Hepatocyte (in vitro differentiated cells): Measurements from ENCODE around the gene USP24. TPM values are rescaled to one million over a fixed set of nuclear protein-coding genes. Genes with fewer than 3 reads are reported as not detected.

ENCODE experiments used
- DNase-seq: peaks from one replicate; pipeline ENCODE4 v3.0.0-alpha.2; 2016; ENCODE audit warnings: low spot score
- H2AFZ ChIP-seq: fragments of 200-600 bp; sonication (generic); 2 replicates; pipeline ENCODE4 v1.6.0; 2016; ENCODE audit warnings: antibody characterized with exemption, mild to moderate bottlenecking
- H3K27ac ChIP-seq: fragments of 200-600 bp; sonication (generic); 2 replicates; pipeline ENCODE4 v1.5.1; 2016; ENCODE audit warnings: mild to moderate bottlenecking
- H3K27me3 ChIP-seq: fragments of 200-600 bp; sonication (generic); 2 replicates; pipeline ENCODE4 v1.6.1; 2016
- H3K36me3 ChIP-seq: fragments of 200-600 bp; sonication (generic); replicated peaks from 2 replicates; pipeline ENCODE4 v1.5.1; 2016; ENCODE audit warnings: low read depth; ENCODE audit not compliant: insufficient read depth
- H3K4me1 ChIP-seq: fragments of 200-600 bp; sonication (generic); 2 replicates; pipeline ENCODE4 v1.5.1; 2016; ENCODE audit warnings: mild to moderate bottlenecking, moderate library complexity; ENCODE audit not compliant: insufficient read depth
- H3K4me2 ChIP-seq: fragments of 200-600 bp; sonication (generic); 2 replicates; pipeline ENCODE4 v1.6.0; 2016
- H3K4me3 ChIP-seq: fragments of 200-600 bp; sonication (generic); 2 replicates; pipeline ENCODE4 v1.5.1; 2016; ENCODE audit warnings: mild to moderate bottlenecking
- H3K79me2 ChIP-seq: fragments of 200-600 bp; sonication (generic); 2 replicates; pipeline ENCODE4 v1.6.0; 2017; ENCODE audit warnings: mild to moderate bottlenecking
- H3K9me2 ChIP-seq: fragments of 200-600 bp; sonication (generic); replicated peaks from 2 replicates; pipeline ENCODE4 v1.6.0; 2017; ENCODE audit warnings: mild to moderate bottlenecking; ENCODE audit not compliant: insufficient read depth
- H3K9me3 ChIP-seq: fragments of 200-600 bp; sonication (generic); 2 replicates; pipeline ENCODE4 v1.5.1; 2016; ENCODE audit warnings: low read depth, mild to moderate bottlenecking
- H4K20me1 ChIP-seq: fragments of 200-600 bp; sonication (generic); 2 replicates; pipeline ENCODE4 v1.6.0; 2016; ENCODE audit warnings: mild to moderate bottlenecking; ENCODE audit not compliant: insufficient read depth, poor library complexity, severe bottlenecking
- CTCF ChIP-seq: fragments of 200-600 bp; sonication (generic); IDR thresholded peaks from 2 replicates; pipeline ENCODE4 v1.5.1; 2016; ENCODE audit warnings: antibody characterized with exemption, mild to moderate bottlenecking; ENCODE audit not compliant: poor library complexity
- EZH2 ChIP-seq: fragments of 200-600 bp; sonication (generic); IDR thresholded peaks from 2 replicates; pipeline ENCODE4 v1.6.1; 2016; ENCODE audit warnings: antibody characterized with exemption, mild to moderate bottlenecking, borderline replicate concordance
- EZH2phosphoT487 ChIP-seq: fragments of 200-600 bp; sonication (generic); IDR thresholded peaks from one replicate; pipeline ENCODE4 v1.6.1; 2018; ENCODE audit warnings: antibody characterized with exemption, mild to moderate bottlenecking, low read depth, moderate library complexity; ENCODE audit not compliant: unreplicated experiment, severe bottlenecking
- WGBS: methylation state at CpG from one replicate; pipeline ENCODE4 v1.1.6; 2016; ENCODE audit warnings: low lambda C conversion rate; ENCODE audit errors: missing lambda C conversion rate; 5-methylcytosine and 5-hydroxymethylcytosine counted together
- polyA plus RNA-seq: library from polyadenylated mRNA; unstranded; fragments of >200 nt; fragmentation: Nextera tagmentation; extraction: Ambion mirVana; gene quantifications from 2 replicates; pipeline ENCODE4 v1.2.1, GENCODE V29; 2016
- total RNA-seq: library from RNA; depleted of rRNA; stranded (reverse); fragments of >200 nt; gene quantifications from 2 replicates; pipeline ENCODE4 v1.2.3, GENCODE V29; 2014

The USP24 gene
- total and polyA plus RNA-seq, 2 experiments from 2014 or later, result 9.3 to 41.9 TPM

- Histone ChIP-seq H3K4me2 (no peak overlapping the region), H3K9me3 (no peaks in the 10 kb centered on the region), H3K4me3 (no peak overlapping the region), H3K4me1 (peaks cover 4% of the 10 kb centered on the region), H3K79me2 (no peaks in the 10 kb centered on the region), H3K27me3 (no peaks in the 10 kb centered on the region), H4K20me1 (no peaks in the 10 kb centered on the region), H3K36me3 (no peaks in the 10 kb centered on the region), H2AFZ (no peak overlapping the region), H3K27ac (no peak overlapping the region), H3K9me2 (no peaks in the 10 kb centered on the region)
- DNase-seq, result no peak
- TF ChIP-seq CTCF, result no peak
- TF ChIP-seq EZH2phosphoT487, result no peak
- TF ChIP-seq EZH2, result no peak
- WGBS, result 52% methylated on average over 4 of the region's 4 CpGs
These were observed 20.6 kb upstream of the USP24 start for GRCh38 chr1:55235722-55236121.

- TF ChIP-seq EZH2phosphoT487, result no peak
- no peak for TF ChIP-seq CTCF
- TF ChIP-seq EZH2, result no peak
- no peaks in the 10 kb centered on the region for H3K9me2 ChIP-seq
- 97% methylated on average over 3 of the region's 3 CpGs for WGBS
- H3K4me2 ChIP-seq, result peak overlapping the region; percentile 27
- H3K27me3 ChIP-seq, result no peaks in the 10 kb centered on the region
- no peaks in the 10 kb centered on the region for H3K9me3 ChIP-seq
- H3K4me3 ChIP-seq, result no peak overlapping the region
- peak overlapping the region; percentile 69 for H3K27ac ChIP-seq
- no peak overlapping the region for H2AFZ ChIP-seq
- H3K79me2 ChIP-seq, result no peaks in the 10 kb centered on the region
- no peaks in the 10 kb centered on the region for H4K20me1 ChIP-seq
- H3K36me3 ChIP-seq, result no peaks in the 10 kb centered on the region
- peaks cover 4% of the 10 kb centered on the region for H3K4me1 ChIP-seq
- no peak for DNase-seq
These were observed 18.9 kb upstream of the USP24 start for GRCh38 chr1:55234016-55234415.

GRCh38 chr1:55233145-55233777, 18.1 kb upstream of the USP24 start:
- Histone ChIP-seq H3K27me3 (no peaks in the 10 kb centered on the region), H3K9me2 (no peaks in the 10 kb centered on the region), H3K79me2 (no peaks in the 10 kb centered on the region), H4K20me1 (no peaks in the 10 kb centered on the region), H3K4me2 (peak overlapping the region; percentile 52), H3K9me3 (no peaks in the 10 kb centered on the region), H3K27ac (peak overlapping the region; percentile 69), H2AFZ (no peak overlapping the region), H3K4me1 (peaks cover 4% of the 10 kb centered on the region), H3K36me3 (no peaks in the 10 kb centered on the region), H3K4me3 (no peak overlapping the region)
- no peak for TF ChIP-seq CTCF
- TF ChIP-seq EZH2, result no peak
- TF ChIP-seq EZH2phosphoT487, result no peak
- peak; percentile 41 for DNase-seq
- WGBS, result 56% methylated on average over 5 of the region's 5 CpGs
